T-helper 17 cell (primary cell): ENCODE results near the gene TMA7. TPM values are rescaled to one million over a fixed set of nuclear protein-coding genes. Genes with fewer than 3 reads are reported as not detected.
"Not testable (repeated sequence)": the region's sequence is repeated elsewhere in the genome, so short reads cannot be mapped to it uniquely, and the experiment has no call there.

ENCODE experiments used
- ATAC-seq: fragments of 150-1000 bp; cut with Tn5 transposase; 2 replicates; pipeline ENCODE4 v1.10.0; 2021; ENCODE audit warnings: mild to moderate bottlenecking, moderate library complexity
- DNase-seq, 3 donors: peaks; one replicate each; pipeline versions ENCODE4 v3.0.0 to v3.0.0-alpha.2; 2020 to 2021
- H3K9me3 ChIP-seq: one replicate; pipeline ENCODE4 v1.7.0; 2013; ENCODE audit warnings: low read length, mild to moderate bottlenecking; ENCODE audit not compliant: control insufficient read depth, poor library complexity, severe bottlenecking
- H3K27ac Mint-ChIP-seq: one replicate; pipeline ENCODE4 v1.8.0; 2022; ENCODE audit warnings: mild to moderate bottlenecking, moderate library complexity, mixed read lengths
- H3K27me3 Mint-ChIP-seq: one replicate; pipeline ENCODE4 v1.8.0; 2022; ENCODE audit warnings: mixed read lengths
- H3K36me3 Mint-ChIP-seq: one replicate; pipeline ENCODE4 v1.8.0; 2022; ENCODE audit warnings: low read depth, mixed read lengths
- H3K4me1 Mint-ChIP-seq: one replicate; pipeline ENCODE4 v1.8.0; 2022; ENCODE audit warnings: mild to moderate bottlenecking, mixed read lengths
- H3K4me3 Mint-ChIP-seq: one replicate; pipeline ENCODE4 v1.8.0; 2022; ENCODE audit warnings: mild to moderate bottlenecking, moderate library complexity, mixed read lengths
- total RNA-seq, 4 donors: library from RNA in 2 of 4; stranded (reverse) in 2 of 4; gene quantifications; one replicate each; pipeline ENCODE4 v1.2.3 and lab custom pipeline; 2022 to 2026

Gene TMA7
- total RNA-seq, 2 donors from 2014 or later, result 226 to 233 TPM

- Mint-ChIP-seq H3K27ac (peak overlapping the region; percentile 97), H3K4me1 (peaks cover 39% of the 10 kb centered on the region), H3K36me3 (peaks cover 3% of the 10 kb centered on the region), H3K27me3 (no peaks in the 10 kb centered on the region), H3K4me3 (peak overlapping the region; percentile 95)
- DNase-seq (peak; percentile 58 to 66 (median 65)), ATAC-seq (peak; percentile 96)
- no peaks in the 10 kb centered on the region for H3K9me3 ChIP-seq
These were observed 25.7 kb downstream of the TMA7 start for GRCh38 chr3:48465531-48466378.

GRCh38 chr3:48466386-48467109, 26.5 kb downstream of the TMA7 start:
- no peaks in the 10 kb centered on the region for H3K27me3 Mint-ChIP-seq
- DNase-seq, result no peak
- peaks cover 3% of the 10 kb centered on the region for H3K36me3 Mint-ChIP-seq
- peak; percentile 50 for ATAC-seq
- peak overlapping the region; percentile 97 for H3K27ac Mint-ChIP-seq
- H3K4me3 Mint-ChIP-seq, result peak overlapping the region; percentile 95
- peaks cover 38% of the 10 kb centered on the region for H3K4me1 Mint-ChIP-seq
- H3K9me3 ChIP-seq, result no peaks in the 10 kb centered on the region

- H3K9me3 ChIP-seq, result no peaks in the 10 kb centered on the region
- Mint-ChIP-seq H3K27ac (peak overlapping the region; percentile 97), H3K36me3 (peaks cover 3% of the 10 kb centered on the region), H3K27me3 (no peaks in the 10 kb centered on the region), H3K4me3 (peak overlapping the region; percentile 95), H3K4me1 (peaks cover 38% of the 10 kb centered on the region)
- DNase-seq (no peak), ATAC-seq (no peak)
These were observed 27.0 kb downstream of the TMA7 start for GRCh38 chr3:48467110-48467454.

GRCh38 chr3:48467473-48468267, 27.6 kb downstream of the TMA7 start:
- DNase-seq, result no peak
- ATAC-seq, result no peak
- Mint-ChIP-seq H3K27me3 (no peaks in the 10 kb centered on the region), H3K4me1 (peaks cover 38% of the 10 kb centered on the region), H3K27ac (peak overlapping the region; percentile 97), H3K4me3 (peak overlapping the region; percentile 95), H3K36me3 (peaks cover 3% of the 10 kb centered on the region)
- no peaks in the 10 kb centered on the region for H3K9me3 ChIP-seq

GRCh38 chr3:48468329-48468731, 28.3 kb downstream of the TMA7 start:
- no peaks in the 10 kb centered on the region for H3K27me3 Mint-ChIP-seq
- ATAC-seq (no peak), DNase-seq (no peak)
- peak overlapping the region; percentile 97 for H3K27ac Mint-ChIP-seq
- peaks cover 44% of the 10 kb centered on the region for H3K4me1 Mint-ChIP-seq
- peaks cover 3% of the 10 kb centered on the region for H3K36me3 Mint-ChIP-seq
- peak overlapping the region; percentile 95 for H3K4me3 Mint-ChIP-seq
- H3K9me3 ChIP-seq, result no peaks in the 10 kb centered on the region

GRCh38 chr3:48469046-48469915, 29.2 kb downstream of the TMA7 start:
- Mint-ChIP-seq H3K36me3 (peaks cover 3% of the 10 kb centered on the region), H3K27me3 (no peaks in the 10 kb centered on the region), H3K27ac (peak overlapping the region; percentile 97), H3K4me1 (peaks cover 47% of the 10 kb centered on the region), H3K4me3 (peak overlapping the region; percentile 76)
- ATAC-seq (no peak), DNase-seq (no peak)
- no peaks in the 10 kb centered on the region for H3K9me3 ChIP-seq

GRCh38 chr3:48470286-48470685, 30.2 kb downstream of the TMA7 start:
- Mint-ChIP-seq H3K27ac (peak overlapping the region; percentile 97), H3K4me1 (peaks cover 55% of the 10 kb centered on the region), H3K27me3 (no peaks in the 10 kb centered on the region), H3K36me3 (peaks cover 5% of the 10 kb centered on the region), H3K4me3 (peak overlapping the region; percentile 76)
- ATAC-seq (no peak), DNase-seq (no peak)
- no peaks in the 10 kb centered on the region for H3K9me3 ChIP-seq

GRCh38 chr3:48472673-48472922, 32.5 kb downstream of the TMA7 start:
- Mint-ChIP-seq H3K27ac (peak overlapping the region; percentile 97), H3K36me3 (peaks cover 5% of the 10 kb centered on the region), H3K27me3 (no peaks in the 10 kb centered on the region), H3K4me3 (peak overlapping the region; percentile 95), H3K4me1 (peaks cover 41% of the 10 kb centered on the region)
- ATAC-seq (no peak), DNase-seq (no peak)
- no peaks in the 10 kb centered on the region for H3K9me3 ChIP-seq

GRCh38 chr3:48472923-48473616, 33.0 kb downstream of the TMA7 start:
- H3K9me3 ChIP-seq, result no peaks in the 10 kb centered on the region
- Mint-ChIP-seq H3K27me3 (no peaks in the 10 kb centered on the region), H3K4me3 (peak overlapping the region; percentile 95), H3K4me1 (peaks cover 40% of the 10 kb centered on the region), H3K36me3 (peaks cover 5% of the 10 kb centered on the region), H3K27ac (peak overlapping the region; percentile 97)
- ATAC-seq (peak; percentile 92), DNase-seq (peak; percentile 83 to 89 (median 87))

GRCh38 chr3:48473617-48473952, 33.5 kb downstream of the TMA7 start:
- peak overlapping the region; percentile 97 for H3K27ac Mint-ChIP-seq
- peak overlapping the region; percentile 95 for H3K4me3 Mint-ChIP-seq
- H3K4me1 Mint-ChIP-seq, result peaks cover 42% of the 10 kb centered on the region
- H3K36me3 Mint-ChIP-seq, result peaks cover 7% of the 10 kb centered on the region
- H3K27me3 Mint-ChIP-seq, result no peaks in the 10 kb centered on the region
- DNase-seq, result no peak
- no peak for ATAC-seq
- H3K9me3 ChIP-seq, result no peaks in the 10 kb centered on the region

- H3K36me3 Mint-ChIP-seq, H3K9me3 ChIP-seq, H3K27me3 Mint-ChIP-seq, H3K4me3 Mint-ChIP-seq, ATAC-seq, DNase-seq: not testable (repeated sequence)
- Mint-ChIP-seq H3K4me1 (peaks cover 42% of the 10 kb centered on the region), H3K27ac (peak overlapping the region; percentile 97)
These were observed 34.0 kb downstream of the TMA7 start for GRCh38 chr3:48474031-48474430.

- no peaks in the 10 kb centered on the region for H3K9me3 ChIP-seq
- no peak for ATAC-seq
These were observed 34.6 kb downstream of the TMA7 start for GRCh38 chr3:48474619-48475018.

More at GRCh38 chr3:48474619-48475018, 34.6 kb downstream of the TMA7 start:
- Mint-ChIP-seq H3K4me3 (no peak overlapping the region), H3K27me3 (no peaks in the 10 kb centered on the region), H3K27ac (peak overlapping the region; percentile 80), H3K4me1 (peaks cover 42% of the 10 kb centered on the region), H3K36me3 (peaks cover 9% of the 10 kb centered on the region)
- DNase-seq, result no peak
